Measurements from ENCODE around the gene HIBCH. TPM values are rescaled to one million over a fixed set of nuclear protein-coding genes. Genes with fewer than 3 reads are reported as not detected.
"Not testable (repeated sequence)": the region's sequence is repeated elsewhere in the genome, so short reads cannot be mapped to it uniquely, and the experiment has no call there.

The HIBCH gene
- polyA plus RNA-seq, 2 of the 4 experiments (the other 2 are of a cell fraction) = 21.8 to 26.9 TPM

DNA sequence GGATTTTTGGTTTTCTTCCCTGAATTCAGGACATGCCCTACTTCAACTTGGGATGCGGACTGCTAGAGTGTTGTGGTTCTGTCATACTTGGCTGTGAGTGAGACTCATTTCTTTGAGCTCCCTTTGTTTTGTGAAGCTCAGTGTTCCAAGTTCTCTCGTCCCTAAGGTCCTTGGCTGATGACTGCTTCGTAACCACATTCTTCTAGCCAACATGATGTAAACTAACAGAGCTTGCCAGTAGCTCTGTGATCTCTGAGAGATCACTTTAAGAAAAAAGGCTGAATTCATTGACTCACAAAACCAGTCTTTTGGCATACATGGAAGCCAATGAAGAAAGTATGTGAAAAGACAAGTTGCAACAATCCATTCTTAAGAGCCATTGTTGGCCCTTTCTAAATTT is 160.2 kb downstream of the HIBCH start:
- H3K4me3 ChIP-seq = no peak overlapping the region
- ChIA-PET CTCF (interaction anchor here (1.1 kb wide), 1 partner anchor 38 kb away, joined by 3 read pairs; no protein-coding TSS in a partner anchor), POLR2A (no interaction called here)
- no peaks in the 10 kb centered on the region for H3K4me1 ChIP-seq
- TF ChIP-seq NR3C1 (IDR thresholded peaks at IDR 0.05) (no peak), NFE2L2 (conservative IDR thresholded peaks at IDR 0.05; ENCODE audit: low read length) (no peak), CHD2 (IDR thresholded peaks at IDR 0.05; ENCODE audit: low read length, partially characterized antibody) (no peak), CEBPB (IDR thresholded peaks at IDR 0.05) (no peak), HDAC2 (IDR thresholded peaks at IDR 0.05) (no peak), POLR2A (IDR thresholded peaks at IDR 0.05; ENCODE audit: low read length) (no peak), ESRRA (IDR thresholded peaks at IDR 0.05; ENCODE audit: borderline replicate concordance, low read length) (no peak), JUNB (IDR thresholded peaks at IDR 0.05) (no peak)
- TF ChIP-seq, protein P1, sequence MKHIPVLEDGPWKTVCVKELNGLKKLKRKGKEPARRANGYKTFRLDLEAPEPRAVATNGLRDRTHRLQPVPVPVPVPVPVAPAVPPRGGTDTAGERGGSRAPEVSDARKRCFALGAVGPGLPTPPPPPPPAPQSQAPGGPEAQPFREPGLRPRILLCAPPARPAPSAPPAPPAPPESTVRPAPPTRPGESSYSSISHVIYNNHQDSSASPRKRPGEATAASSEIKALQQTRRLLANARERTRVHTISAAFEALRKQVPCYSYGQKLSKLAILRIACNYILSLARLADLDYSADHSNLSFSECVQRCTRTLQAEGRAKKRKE (CRISPR knock-in tag; IDR thresholded peaks at IDR 0.05; ENCODE audit: low read depth) = no peak
- TF ChIP-seq, protein P2, sequence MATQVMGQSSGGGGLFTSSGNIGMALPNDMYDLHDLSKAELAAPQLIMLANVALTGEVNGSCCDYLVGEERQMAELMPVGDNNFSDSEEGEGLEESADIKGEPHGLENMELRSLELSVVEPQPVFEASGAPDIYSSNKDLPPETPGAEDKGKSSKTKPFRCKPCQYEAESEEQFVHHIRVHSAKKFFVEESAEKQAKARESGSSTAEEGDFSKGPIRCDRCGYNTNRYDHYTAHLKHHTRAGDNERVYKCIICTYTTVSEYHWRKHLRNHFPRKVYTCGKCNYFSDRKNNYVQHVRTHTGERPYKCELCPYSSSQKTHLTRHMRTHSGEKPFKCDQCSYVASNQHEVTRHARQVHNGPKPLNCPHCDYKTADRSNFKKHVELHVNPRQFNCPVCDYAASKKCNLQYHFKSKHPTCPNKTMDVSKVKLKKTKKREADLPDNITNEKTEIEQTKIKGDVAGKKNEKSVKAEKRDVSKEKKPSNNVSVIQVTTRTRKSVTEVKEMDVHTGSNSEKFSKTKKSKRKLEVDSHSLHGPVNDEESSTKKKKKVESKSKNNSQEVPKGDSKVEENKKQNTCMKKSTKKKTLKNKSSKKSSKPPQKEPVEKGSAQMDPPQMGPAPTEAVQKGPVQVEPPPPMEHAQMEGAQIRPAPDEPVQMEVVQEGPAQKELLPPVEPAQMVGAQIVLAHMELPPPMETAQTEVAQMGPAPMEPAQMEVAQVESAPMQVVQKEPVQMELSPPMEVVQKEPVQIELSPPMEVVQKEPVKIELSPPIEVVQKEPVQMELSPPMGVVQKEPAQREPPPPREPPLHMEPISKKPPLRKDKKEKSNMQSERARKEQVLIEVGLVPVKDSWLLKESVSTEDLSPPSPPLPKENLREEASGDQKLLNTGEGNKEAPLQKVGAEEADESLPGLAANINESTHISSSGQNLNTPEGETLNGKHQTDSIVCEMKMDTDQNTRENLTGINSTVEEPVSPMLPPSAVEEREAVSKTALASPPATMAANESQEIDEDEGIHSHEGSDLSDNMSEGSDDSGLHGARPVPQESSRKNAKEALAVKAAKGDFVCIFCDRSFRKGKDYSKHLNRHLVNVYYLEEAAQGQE (IDR thresholded peaks at IDR 0.05) = no peak
- TF ChIP-seq, protein P3, sequence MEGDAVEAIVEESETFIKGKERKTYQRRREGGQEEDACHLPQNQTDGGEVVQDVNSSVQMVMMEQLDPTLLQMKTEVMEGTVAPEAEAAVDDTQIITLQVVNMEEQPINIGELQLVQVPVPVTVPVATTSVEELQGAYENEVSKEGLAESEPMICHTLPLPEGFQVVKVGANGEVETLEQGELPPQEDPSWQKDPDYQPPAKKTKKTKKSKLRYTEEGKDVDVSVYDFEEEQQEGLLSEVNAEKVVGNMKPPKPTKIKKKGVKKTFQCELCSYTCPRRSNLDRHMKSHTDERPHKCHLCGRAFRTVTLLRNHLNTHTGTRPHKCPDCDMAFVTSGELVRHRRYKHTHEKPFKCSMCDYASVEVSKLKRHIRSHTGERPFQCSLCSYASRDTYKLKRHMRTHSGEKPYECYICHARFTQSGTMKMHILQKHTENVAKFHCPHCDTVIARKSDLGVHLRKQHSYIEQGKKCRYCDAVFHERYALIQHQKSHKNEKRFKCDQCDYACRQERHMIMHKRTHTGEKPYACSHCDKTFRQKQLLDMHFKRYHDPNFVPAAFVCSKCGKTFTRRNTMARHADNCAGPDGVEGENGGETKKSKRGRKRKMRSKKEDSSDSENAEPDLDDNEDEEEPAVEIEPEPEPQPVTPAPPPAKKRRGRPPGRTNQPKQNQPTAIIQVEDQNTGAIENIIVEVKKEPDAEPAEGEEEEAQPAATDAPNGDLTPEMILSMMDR (IDR thresholded peaks at IDR 0.05) = no peak
- DNase-seq (ENCODE audit: low read depth in 1 of 2, low spot score in 1 of 2) (no peak), FAIRE-seq (no peak), ATAC-seq (no peak)
- no peak overlapping the region for H3K4me2 ChIP-seq
- WGBS (ENCODE audit: missing lambda C conversion rate) = 82% methylated on average over 3 of the region's 3 CpGs
- H3K27ac ChIP-seq = no peak overlapping the region
- no peaks in the 10 kb centered on the region for H3K9me3 ChIP-seq

DNA sequence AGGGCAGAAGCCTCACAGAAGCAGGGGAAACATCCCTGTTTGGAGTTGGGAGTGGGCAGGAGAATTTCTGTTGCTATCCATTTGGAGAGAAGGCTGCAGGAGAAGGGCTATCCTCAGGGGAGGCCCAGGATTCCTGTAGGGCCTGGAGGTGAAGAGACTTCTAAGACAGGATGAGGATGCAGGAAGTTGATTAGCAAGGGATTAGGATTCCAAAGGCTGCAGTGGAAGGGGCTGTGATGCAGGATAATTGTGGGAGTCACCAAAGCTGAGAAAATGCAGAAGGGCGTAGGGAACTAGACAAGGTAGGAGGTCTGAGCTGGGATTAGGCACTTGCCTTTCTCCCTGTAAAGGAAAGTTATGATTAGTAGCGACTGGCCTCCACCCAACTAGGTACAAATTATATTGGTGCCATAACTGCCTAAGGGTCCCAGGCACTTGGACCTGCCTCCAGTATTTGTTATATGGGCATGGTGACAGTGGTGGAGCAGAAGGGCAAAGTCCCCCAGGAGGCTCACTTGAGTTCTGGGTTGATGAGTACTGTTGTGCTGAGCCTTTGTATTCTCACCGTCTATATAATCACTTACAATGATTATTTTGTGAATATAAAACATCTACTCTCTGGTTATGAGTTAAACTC is 160.7 kb downstream of the HIBCH start:
- Histone ChIP-seq H3K4me1 (no peaks in the 10 kb centered on the region), H3K4me2 (no peak overlapping the region), H3K27ac (no peak overlapping the region), H3K4me3 (no peak overlapping the region), H3K9me3 (no peaks in the 10 kb centered on the region)
- FAIRE-seq (no peak), DNase-seq (ENCODE audit: low read depth in 1 of 2, low spot score in 1 of 2) (no peak), ATAC-seq (no peak)
- TF ChIP-seq RFX5 (IDR thresholded peaks at IDR 0.05) (no peak), CBX8 (IDR thresholded peaks at IDR 0.05) (no peak), MAZ (IDR thresholded peaks at IDR 0.05; ENCODE audit: borderline replicate concordance, low read depth, low read length) (no peak), ESRRA (IDR thresholded peaks at IDR 0.05; ENCODE audit: borderline replicate concordance, low read length) (no peak), JUN (IDR thresholded peaks at IDR 0.05) (no peak), TFCP2L1 (CRISPR knock-in tag; IDR thresholded peaks at IDR 0.05) (no peak), NPAS2 (CRISPR knock-in tag; IDR thresholded peaks at IDR 0.05; ENCODE audit: borderline replicate concordance) (no peak), ZSCAN20 (CRISPR knock-in tag; IDR thresholded peaks at IDR 0.05) (no peak)
- TF ChIP-seq, protein P4, sequence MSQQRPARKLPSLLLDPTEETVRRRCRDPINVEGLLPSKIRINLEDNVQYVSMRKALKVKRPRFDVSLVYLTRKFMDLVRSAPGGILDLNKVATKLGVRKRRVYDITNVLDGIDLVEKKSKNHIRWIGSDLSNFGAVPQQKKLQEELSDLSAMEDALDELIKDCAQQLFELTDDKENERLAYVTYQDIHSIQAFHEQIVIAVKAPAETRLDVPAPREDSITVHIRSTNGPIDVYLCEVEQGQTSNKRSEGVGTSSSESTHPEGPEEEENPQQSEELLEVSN (IDR thresholded peaks at IDR 0.05; ENCODE audit: borderline replicate concordance, low read depth) = no peak
- TF ChIP-seq, protein P5, sequence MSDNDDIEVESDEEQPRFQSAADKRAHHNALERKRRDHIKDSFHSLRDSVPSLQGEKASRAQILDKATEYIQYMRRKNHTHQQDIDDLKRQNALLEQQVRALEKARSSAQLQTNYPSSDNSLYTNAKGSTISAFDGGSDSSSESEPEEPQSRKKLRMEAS (IDR thresholded peaks at IDR 0.05) = no peak
- ChIA-PET CTCF (no interaction called here), POLR2A (no interaction called here)
- 85% methylated on average over 3 of the region's 3 CpGs for WGBS (ENCODE audit: missing lambda C conversion rate)

DNA sequence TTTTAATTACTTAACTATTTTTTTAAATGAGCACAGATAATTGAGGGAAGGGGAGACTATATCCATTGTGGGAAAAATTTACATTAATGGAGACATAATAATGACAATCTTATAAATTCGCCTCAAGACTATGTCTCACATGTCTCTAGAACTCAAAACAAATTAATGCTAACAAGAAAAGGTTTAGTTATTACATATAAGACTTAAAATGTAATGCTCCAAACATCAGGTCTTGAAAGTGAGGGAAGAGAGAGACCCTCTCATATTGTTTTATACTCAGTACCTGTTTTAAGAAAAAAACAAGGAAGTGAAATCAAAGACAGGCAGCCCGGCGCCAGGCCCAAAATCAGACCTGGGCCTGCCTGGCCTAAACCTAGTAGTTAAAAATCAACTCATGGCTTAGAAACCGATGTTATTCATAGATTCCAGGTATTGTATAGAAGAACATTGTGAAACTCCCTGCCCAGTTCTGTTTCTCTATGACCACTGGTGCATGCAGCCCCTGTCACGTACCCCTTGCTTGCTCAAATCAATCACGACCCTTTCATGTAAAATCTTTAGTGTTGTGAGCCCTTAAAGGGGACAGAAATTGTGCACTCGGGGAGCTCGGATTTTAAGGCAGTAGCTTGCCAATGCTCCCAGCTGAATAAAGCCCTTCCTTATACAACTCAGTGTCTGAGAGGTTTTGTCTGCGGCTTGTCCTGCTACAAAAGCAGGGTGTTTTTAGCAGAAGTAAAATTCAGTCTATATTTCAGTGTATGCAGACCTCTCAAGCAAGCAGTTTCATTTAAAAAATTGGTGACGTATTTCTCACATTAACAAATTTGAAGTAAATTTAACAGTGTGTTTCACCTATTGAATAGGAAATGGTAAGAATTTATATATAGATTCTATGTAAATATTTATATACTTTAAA is 161.8 kb downstream of the HIBCH start:
- H3K4me2 ChIP-seq; POLR2A ChIA-PET; H3K9me3 ChIP-seq; ATAC-seq; CTCF ChIA-PET; H3K27ac ChIP-seq; FAIRE-seq; H3K4me3 ChIP-seq; H3K4me1 ChIP-seq; DNase-seq (ENCODE audit: low read depth in 1 of 2, low spot score in 1 of 2): not testable (repeated sequence)
- 83% methylated on average over 10 of the region's 10 CpGs for WGBS (ENCODE audit: missing lambda C conversion rate)

Measured in A549 (cell line).